ENCODE measurements around the gene SDC1.

- TF ChIP-seq CTCF (IDR thresholded peaks at IDR 0.05) (no peak), POLR2A (IDR thresholded peaks at IDR 0.05) (no peak)
Measured at GRCh38 chr2:20168048-20168726, 56.7 kb downstream of the SDC1 start.
